ENCODE data around the gene C1orf116.
"Not testable (repeated sequence)": the region's sequence is repeated elsewhere in the genome, so short reads cannot be mapped to it uniquely, and the experiment has no call there.

Gene C1orf116

GRCh38 chr1:207058878-207059867 lies 26.6 kb upstream of the C1orf116 start:
- DNase-seq = no peak

GRCh38 chr1:207058252-207058651 lies 25.7 kb upstream of the C1orf116 start:
- DNase-seq = no peak

- DNase-seq = no peak
These were observed 24.1 kb upstream of the C1orf116 start for GRCh38 chr1:207056673-207057072.

GRCh38 chr1:207055386-207056001 lies 22.9 kb upstream of the C1orf116 start:
- no peak for DNase-seq

GRCh38 chr1:207054491-207054890 lies 21.9 kb upstream of the C1orf116 start:
- no peak for DNase-seq

GRCh38 chr1:207052911-207053769 lies 20.6 kb upstream of the C1orf116 start, which contains the start of gene PFKFB2:
Gene PFKFB2 (plus strand): TSS chr1:207053275. CDS start chr1:207054718, 1,443 bp downstream.
- peak; percentile 88 to 95 for DNase-seq

GRCh38 chr1:207051191-207051943 lies 18.8 kb upstream of the C1orf116 start, which contains the start of gene YOD1:
Gene YOD1 (minus strand): TSS chr1:207051208. CDS start chr1:207051030, 178 bp downstream.
- DNase-seq = no peak

GRCh38 chr1:207050480-207051190 lies 18.1 kb upstream of the C1orf116 start:
- DNase-seq = peak in 1 of 2 experiments; percentile 49

- no peak for DNase-seq
These were observed 17.4 kb upstream of the C1orf116 start for GRCh38 chr1:207049974-207050391.

- no peak for DNase-seq
These were observed 17.0 kb upstream of the C1orf116 start for GRCh38 chr1:207049514-207049913.

GRCh38 chr1:207049054-207049453 lies 16.5 kb upstream of the C1orf116 start:
- DNase-seq = no peak

- no peak for DNase-seq
These were observed 15.5 kb upstream of the C1orf116 start for GRCh38 chr1:207048041-207048440.

GRCh38 chr1:207047505-207047904 lies 14.9 kb upstream of the C1orf116 start:
- DNase-seq = no peak

GRCh38 chr1:207045453-207045852 lies 12.9 kb upstream of the C1orf116 start:
- no peak for DNase-seq

- DNase-seq = not testable (repeated sequence)
These were observed 8.8 kb upstream of the C1orf116 start for GRCh38 chr1:207041397-207041796.

GRCh38 chr1:207040181-207040533 lies 7.6 kb upstream of the C1orf116 start:
- DNase-seq = no peak

- DNase-seq = no peak
These were observed 7.0 kb upstream of the C1orf116 start for GRCh38 chr1:207039380-207040180.

- no peak for DNase-seq
These were observed 4.3 kb upstream of the C1orf116 start for GRCh38 chr1:207036865-207037264.

- no peak for DNase-seq
These were observed 3.5 kb upstream of the C1orf116 start for GRCh38 chr1:207035877-207036551.

GRCh38 chr1:207034998-207035397 lies 2.4 kb upstream of the C1orf116 start:
- no peak for DNase-seq

All from cerebellar nuclear complex (tissue), 1 donor.